Activated T-helper 9 cell treated with anti-CD3 and anti-CD28 coated beads, Interleukin-2, amount 50 U/mL, for 16 hours (primary cell): ENCODE results near the gene PPARG.

Experiments
- DNase-seq: peaks from one replicate; pipeline ENCODE4 v3.0.0-alpha.2; 2020; ENCODE audit warnings: low read depth

PPARG gene

DNA sequence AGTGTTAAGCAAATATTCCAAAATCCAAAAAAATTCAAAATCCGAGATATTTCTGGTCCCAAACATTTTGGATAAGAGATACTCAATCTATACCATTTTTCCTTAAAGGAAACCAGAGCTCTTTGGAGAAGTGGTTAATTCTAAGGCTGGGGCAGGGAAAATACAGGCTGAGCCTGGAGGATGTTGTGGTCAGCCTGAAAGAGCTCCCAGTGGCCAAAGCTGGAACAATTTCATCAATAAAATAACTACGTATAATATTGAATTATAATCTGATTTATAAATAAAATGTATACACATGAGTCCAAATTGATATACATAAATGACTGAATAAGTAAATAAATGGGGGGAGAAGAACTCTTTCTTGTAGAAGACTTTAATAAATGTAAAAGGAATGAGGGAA is 24.6 kb downstream of the PPARG start:
- DNase-seq: no peak

GRCh38 chr3:12316253-12316652 is 27.4 kb downstream of the PPARG start:
- no peak for DNase-seq

DNA sequence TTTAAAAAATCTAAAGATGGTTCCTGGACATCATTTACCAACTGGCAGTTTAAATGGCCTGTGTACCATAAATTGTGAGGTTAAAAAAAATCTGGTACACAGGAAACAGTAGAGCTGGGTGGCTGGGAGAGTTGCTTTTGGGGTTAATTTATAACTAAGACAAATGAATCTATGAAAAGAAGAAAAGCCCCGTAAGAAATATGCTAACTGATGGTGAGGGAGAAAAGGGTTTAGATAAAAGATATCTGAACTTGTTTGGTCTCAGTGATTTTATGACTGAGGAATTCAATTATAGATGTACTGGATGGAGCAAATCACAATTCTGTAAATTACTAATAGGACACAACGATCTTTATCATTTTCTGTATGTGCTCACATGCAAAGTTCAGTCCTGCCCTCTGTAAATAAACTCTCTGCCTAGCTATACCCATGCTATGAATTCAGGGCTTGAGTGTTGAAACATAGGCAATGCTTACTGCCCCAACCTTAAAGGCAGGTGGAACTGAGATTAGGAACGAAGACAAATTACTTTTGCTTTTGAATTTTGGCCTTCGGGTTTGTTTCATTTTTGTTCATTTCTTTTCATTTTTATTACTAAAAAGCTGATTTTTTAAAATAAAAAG is 28.0 kb downstream of the PPARG start:
- no peak for DNase-seq

- no peak for DNase-seq
These were observed 29.0 kb downstream of the PPARG start for GRCh38 chr3:12317914-12318313.

DNA sequence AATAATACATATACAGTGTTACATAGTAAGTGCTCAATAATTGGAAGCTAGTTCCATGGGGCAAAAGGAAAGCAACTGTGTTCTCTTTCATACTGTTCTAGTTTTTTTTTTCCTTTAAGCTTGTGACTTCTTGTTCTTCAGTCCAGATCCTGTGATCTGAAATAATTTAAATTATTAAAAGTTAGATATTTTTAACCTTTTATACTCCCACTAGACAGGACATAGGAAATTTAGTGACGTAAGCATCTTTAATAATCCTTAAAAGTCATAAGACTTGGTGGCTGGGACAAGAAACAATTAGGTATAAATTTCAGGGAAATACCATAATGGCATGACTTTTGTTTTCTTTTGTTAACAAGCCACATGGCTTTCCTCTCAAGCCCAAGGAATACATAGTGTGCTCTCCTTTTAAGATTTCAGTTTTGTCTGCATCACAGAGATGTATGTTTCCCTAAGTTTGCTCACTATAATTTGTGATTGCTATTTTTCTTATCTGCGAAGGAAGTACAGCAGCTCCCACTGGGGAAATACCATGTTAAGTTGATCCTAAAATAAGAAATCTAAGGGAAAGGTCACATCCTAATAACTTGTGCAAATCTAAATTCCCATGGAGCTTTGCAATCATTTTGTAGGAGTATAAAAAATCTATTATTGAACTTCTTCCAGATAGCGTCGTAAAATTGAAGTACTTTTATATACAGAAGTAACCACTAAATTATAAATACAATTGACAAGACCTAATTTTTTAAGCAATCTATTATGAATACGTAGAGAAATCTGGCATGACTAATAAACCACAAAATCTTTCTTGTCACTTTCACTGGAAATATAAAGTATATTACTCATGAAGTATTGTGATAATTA is 30.1 kb downstream of the PPARG start:
- DNase-seq: no peak

GRCh38 chr3:12321015-12321414 is 32.1 kb downstream of the PPARG start:
- no peak for DNase-seq

DNA sequence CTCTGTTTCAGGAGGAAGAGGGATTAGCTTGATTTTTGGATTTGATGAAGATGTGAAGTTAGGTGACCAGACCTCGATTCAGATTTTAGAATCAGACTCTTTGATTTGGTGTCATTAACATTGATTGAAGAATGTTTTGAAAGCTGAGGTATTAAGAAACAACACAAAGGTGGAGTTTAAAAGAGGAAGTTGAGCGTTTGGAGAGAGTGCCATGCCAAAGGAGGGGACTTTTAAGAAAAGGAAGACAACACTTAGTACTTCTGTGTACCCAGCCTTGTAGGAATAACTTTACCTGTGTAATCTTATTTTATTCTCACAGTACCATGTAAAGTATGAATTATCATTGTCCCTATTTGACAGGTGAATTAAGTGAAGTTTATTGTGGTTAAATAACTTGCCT is 34.4 kb downstream of the PPARG start:
- no peak for DNase-seq

DNA sequence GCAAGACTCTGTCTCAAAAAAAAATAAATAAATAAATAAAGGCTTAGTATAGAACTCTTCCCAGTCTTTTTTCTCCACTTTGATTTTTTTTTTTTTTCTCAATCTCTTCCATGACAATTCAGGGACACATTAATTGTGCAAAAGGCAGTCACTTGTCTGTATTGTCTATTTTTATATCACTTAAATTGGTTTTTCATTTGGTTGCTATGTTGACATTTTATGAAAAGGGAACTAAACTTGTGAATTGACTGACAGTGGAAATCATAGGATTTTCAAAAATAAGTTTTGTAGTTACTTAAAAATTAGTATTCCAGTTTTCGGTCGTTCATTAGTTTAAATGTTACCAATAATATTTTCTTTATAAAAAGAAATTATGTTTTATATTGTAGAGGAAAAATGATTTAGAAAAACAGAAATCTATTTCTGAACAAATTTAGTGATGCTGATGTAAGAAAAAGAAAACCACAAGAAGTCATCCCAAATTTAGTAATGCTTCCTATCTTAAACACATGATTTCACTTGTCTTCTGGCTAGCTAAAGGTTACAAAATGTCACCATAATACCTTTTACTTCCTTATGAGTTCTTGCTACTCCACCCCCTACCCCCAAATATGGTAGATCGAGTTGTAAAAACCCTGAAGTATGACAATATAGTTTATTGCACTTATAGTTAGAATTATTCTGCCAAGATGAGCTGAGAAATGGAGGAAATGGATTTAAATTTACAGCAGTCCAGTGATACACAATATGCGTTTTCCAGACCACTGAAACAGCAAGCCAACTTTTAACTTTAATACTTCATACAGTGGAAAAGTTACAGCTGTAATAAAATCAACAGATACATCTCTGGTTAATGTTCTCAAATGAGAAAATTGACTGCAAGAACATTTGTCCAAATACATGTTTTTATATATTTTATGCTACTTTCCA is 37.0 kb downstream of the PPARG start:
- no peak for DNase-seq

DNA sequence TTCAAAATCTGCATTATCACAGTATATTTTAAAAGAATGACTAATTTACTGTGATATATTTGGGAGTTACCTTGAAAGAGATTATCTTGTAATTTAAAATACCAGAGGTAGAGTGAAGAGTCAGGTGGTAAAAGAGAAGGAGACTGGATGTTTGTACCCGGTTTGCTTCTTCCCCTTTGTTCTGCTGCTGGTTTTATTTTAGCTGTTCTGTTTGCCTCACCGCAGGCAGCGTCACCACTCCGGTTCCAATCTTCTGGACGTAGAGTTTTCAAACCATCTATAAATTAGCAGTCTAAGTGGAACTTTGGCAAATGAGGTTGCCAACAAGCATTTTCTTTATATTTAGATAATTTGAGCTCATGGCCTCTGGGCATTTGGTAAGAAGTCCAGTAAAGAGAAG is 38.2 kb downstream of the PPARG start:
- DNase-seq: no peak

DNA sequence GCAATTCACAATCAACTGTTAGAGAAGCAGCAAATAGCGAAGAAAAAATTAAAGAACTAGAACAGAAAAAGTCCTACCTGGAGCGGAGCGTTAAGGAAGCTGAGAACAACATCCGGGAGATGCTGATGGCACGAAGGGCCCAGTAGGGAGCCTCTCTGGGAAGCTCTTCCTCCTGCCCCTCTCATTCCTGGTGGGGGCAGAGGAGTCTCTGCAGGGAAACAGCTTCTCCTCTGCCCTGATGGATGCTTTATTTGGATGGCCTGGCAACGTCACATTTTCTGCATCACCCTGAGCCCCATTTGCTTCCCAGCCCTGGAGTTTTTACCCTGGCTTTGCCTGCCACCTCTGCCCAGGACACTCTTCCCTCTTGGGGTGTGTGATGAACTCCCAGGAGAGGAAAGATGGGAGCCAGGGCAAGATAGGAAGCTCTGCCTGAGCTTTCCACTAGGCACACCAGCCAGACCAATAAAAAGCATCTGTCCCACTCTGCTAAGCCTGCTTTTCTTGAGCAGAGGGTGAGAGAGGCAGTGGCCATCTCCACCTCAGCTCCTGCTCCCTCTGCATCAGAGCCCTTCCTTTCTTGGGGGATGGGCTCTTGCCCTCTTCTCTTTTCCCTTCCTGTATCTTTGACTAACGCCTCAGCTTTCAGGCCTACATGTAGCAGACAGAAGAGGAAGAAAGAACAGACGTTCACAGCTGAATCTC is 39.4 kb downstream of the PPARG start:
- DNase-seq: no peak

GRCh38 chr3:12328837-12329462 is 40.1 kb downstream of the PPARG start:
- DNase-seq: no peak

DNA sequence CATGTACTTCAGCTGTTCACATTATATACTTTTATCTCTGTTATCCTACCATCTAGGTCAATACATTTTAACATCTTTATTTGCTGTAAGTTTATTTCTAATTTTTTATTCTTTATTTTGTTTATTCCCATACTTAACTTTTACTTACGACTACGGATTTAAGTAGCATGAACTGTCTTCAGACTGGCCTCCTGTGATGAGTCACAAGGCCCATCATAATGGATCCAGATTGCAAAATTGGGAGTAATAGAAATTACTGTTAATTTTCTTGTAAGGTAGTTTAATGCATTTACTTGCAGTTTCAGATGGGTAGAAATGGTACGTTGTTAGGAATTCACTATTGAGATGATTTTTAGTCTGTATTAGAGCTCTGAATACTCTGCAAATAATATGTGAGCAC is 45.9 kb downstream of the PPARG start:
- no peak for DNase-seq

GRCh38 chr3:12335421-12335820 is 46.6 kb downstream of the PPARG start:
- DNase-seq: no peak

- no peak for DNase-seq
These were observed 47.2 kb downstream of the PPARG start for GRCh38 chr3:12336099-12336498.

- DNase-seq: no peak
These were observed 50.0 kb downstream of the PPARG start for GRCh38 chr3:12338595-12339546.

DNA sequence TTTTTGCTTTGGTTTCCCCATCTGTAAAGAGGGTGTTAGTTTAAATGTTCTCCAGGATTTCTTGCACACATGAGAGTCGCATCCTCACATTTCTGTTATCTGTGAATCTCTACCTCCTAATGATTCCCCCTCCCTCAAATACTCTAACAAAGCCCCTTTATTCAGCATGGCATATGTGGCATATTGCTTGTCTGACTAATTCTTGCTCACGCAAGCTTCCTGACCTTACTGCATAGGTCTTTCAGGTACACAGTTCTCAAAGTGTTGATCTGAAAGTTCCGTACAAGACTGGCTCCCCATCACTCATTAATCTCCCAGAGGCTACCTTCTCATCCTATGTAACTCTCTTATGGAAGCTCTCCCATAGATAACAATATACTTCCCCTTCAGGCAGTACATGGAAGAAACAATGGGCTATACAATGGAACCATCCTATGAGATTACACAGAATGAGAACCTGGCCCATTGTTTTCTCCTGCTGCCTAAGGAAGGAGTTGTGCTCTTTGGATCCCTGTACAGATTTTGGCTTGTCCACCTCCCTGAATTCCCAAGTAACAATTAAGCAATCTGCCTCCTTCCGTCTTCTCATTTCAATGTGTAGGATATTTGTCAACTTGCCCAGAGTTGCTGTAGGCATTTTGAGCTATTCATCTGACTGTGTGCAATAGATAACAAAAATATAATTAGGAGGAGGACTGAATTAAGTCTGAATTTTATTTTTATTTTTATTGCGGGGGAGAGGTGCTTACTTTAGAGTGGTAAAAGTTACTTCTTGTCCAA is 51.0 kb downstream of the PPARG start:
- DNase-seq: no peak

GRCh38 chr3:12340506-12340905 is 51.6 kb downstream of the PPARG start:
- DNase-seq: no peak

- DNase-seq: no peak
These were observed 53.3 kb downstream of the PPARG start for GRCh38 chr3:12342151-12342550.

DNA sequence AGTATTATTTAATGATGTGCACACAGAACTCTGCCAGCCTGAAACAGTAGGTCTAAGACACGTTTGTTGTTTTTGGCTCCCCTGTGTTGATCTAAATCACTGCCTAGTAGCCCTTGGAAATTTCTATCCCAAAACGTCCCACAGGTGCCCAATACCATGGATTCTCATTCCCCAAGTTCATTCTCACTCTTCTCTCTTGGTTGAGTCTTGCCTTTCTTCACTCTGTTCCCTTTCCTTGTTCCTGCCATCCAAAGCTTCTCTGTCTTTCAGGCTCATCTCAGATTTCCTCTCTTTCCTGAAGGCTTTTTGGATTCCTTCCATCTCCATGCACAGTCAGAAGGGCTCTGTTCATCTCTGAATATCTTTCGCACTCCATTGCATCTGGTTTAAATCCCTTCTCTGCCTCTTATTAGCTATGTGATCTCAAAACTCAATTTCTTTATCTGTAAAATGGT is 54.2 kb downstream of the PPARG start:
- DNase-seq: no peak
